K562 (cell line): ENCODE results near the gene TMEM131. TPM values are rescaled to one million over a fixed set of nuclear protein-coding genes. Genes with fewer than 3 reads are reported as not detected.

ENCODE experiments used
- ATAC-seq: fragments of 200-7000 bp; cut with Tn5 transposase; 3 replicates; pipeline ENCODE4 v1.9.1; 2020; ENCODE audit warnings: moderate library complexity
- BruUV-seq: library from RNA; stranded (reverse); fragments of 400-500 nt; replicated peaks from 2 replicates; lab custom pipeline; 2021; lab: Mats Ljungman, UMichigan
- CTCF ChIA-PET: fragments of 300-600 bp; formaldehyde crosslinking; extraction: SDS; loops from one replicate; lab custom pipeline; 2021; ENCODE audit warnings: low intra/inter-chr PET ratio; lab: Yijun Ruan, JAX
- POLR2A ChIA-PET: fragments of 300-600, 350-650 bp; sonication (Branson Sonifier 250); formaldehyde crosslinking; extraction: SDS; loops from one replicate; lab custom pipeline; 2021; ENCODE audit warnings: antibody characterized with exemption, inconsistent platforms; lab: Yijun Ruan, JAX
- DNase-seq, 4 experiments: peaks; one replicate each; pipeline versions ENCODE4 v3.0.0 to v3.0.0-alpha.2; 2011 to 2018; ENCODE audit warnings: low spot score in 3 of 4, mixed read lengths in 3 of 4; ENCODE audit errors: extremely low read depth in 1 of 4
- FAIRE-seq: peaks from 2 replicates; lab custom pipeline; 2011; peaks lifted over from hg19 to GRCh38; lab: Jason Lieb, UNC
- H2AFZ ChIP-seq: 2 replicates; pipeline ENCODE4 v1.6.0; 2011; ENCODE audit warnings: low read depth, low read length, control low read depth, inconsistent platforms
- H3K27ac ChIP-seq: fragments of 200-600 bp; 3 replicates; pipeline ENCODE4 v1.8.0; 2011; ENCODE audit warnings: low read depth, mild to moderate bottlenecking, control low read depth, inconsistent platforms, low read length, moderate library complexity, mixed read lengths; ENCODE audit errors: extremely low read depth
- H3K27me3 ChIP-seq, 2 experiments: fragments of 300-600 bp in 1 of 2; 2 replicates in 1 of 2; 3 replicates in 1 of 2; pipeline versions ENCODE4 v1.6.0 to v1.8.0; 2011; ENCODE audit warnings: inconsistent platforms in 2 of 2, low read length in 2 of 2, mild to moderate bottlenecking in 1 of 2, mixed read lengths in 1 of 2, moderate library complexity in 1 of 2; ENCODE audit not compliant: control insufficient read depth in 2 of 2, insufficient read depth in 2 of 2
- H3K36me3 ChIP-seq: fragments of 300-600 bp; 3 replicates; pipeline ENCODE4 v1.8.0; 2011; ENCODE audit warnings: mild to moderate bottlenecking, low read length, inconsistent platforms; ENCODE audit not compliant: control insufficient read depth, insufficient read depth
- H3K4me1 ChIP-seq, 2 experiments: fragments of 200-600 bp in 1 of 2; replicated peaks in 1 of 2; 2 replicates in 1 of 2; 3 replicates in 1 of 2; pipeline versions ENCODE4 v1.5.1 to v1.8.0; 2011; ENCODE audit warnings: inconsistent platforms in 2 of 2, low read length in 2 of 2, mild to moderate bottlenecking in 1 of 2, mixed read lengths in 1 of 2, moderate library complexity in 1 of 2; ENCODE audit not compliant: control insufficient read depth in 2 of 2, insufficient read depth in 2 of 2
- H3K4me2 ChIP-seq: 2 replicates; pipeline ENCODE4 v1.6.1; 2011; ENCODE audit warnings: low read length, control low read depth, inconsistent platforms, mixed read lengths; ENCODE audit not compliant: insufficient read depth
- H3K4me3 ChIP-seq: fragments of 200-600 bp; sonication (generic), shearing (Covaris generic); 2 replicates; pipeline ENCODE4 v1.5.1; 2016; ENCODE audit warnings: control low read depth, inconsistent platforms
- H3K79me2 ChIP-seq: fragments of 200-600 bp; 3 replicates; pipeline ENCODE4 v1.8.0; 2011; ENCODE audit warnings: low read length, inconsistent platforms; ENCODE audit not compliant: control insufficient read depth, insufficient read depth
- H3K9ac ChIP-seq, 2 experiments: 2 replicates each; pipeline versions ENCODE4 v1.6.0 to v1.6.1; 2011; ENCODE audit warnings: low read depth in 2 of 2, low read length in 2 of 2, control low read depth in 1 of 2, inconsistent platforms in 1 of 2, mild to moderate bottlenecking in 1 of 2, mixed read lengths in 1 of 2; ENCODE audit not compliant: insufficient read depth in 1 of 2
- H3K9me1 ChIP-seq: one replicate; pipeline ENCODE4 v1.6.0; 2011; ENCODE audit warnings: inconsistent platforms, mild to moderate bottlenecking, low read length, moderate library complexity; ENCODE audit not compliant: control insufficient read depth, insufficient read depth
- H3K9me3 ChIP-seq: replicated peaks from 2 replicates; pipeline ENCODE4 v1.5.1; 2011; ENCODE audit warnings: low read depth, low read length, inconsistent platforms; ENCODE audit not compliant: control insufficient read depth, insufficient read depth
- H4K20me1 ChIP-seq: replicated peaks from 2 replicates; pipeline ENCODE4 v1.6.1; 2011; ENCODE audit warnings: low read length, inconsistent platforms, mixed read lengths; ENCODE audit not compliant: control insufficient read depth, insufficient read depth
- ARID1B ChIP-seq: fragments of 450-650 bp; IDR thresholded peaks from 2 replicates; pipeline ENCODE4 v1.6.1; 2016; ENCODE audit warnings: antibody characterized with exemption, mild to moderate bottlenecking, inconsistent platforms
- DIDO1 ChIP-seq: fragments of 450-650 bp; IDR thresholded peaks from 2 replicates; pipeline ENCODE4 v1.6.1; 2016; ENCODE audit warnings: low read depth, missing biosample characterization, missing genetic modification characterization
- POLR3A ChIP-seq: IDR thresholded peaks from 2 replicates; pipeline ENCODE4 v1.6.1; 2011; ENCODE audit warnings: borderline replicate concordance, mild to moderate bottlenecking, moderate library complexity; ENCODE audit not compliant: insufficient read length, insufficient read depth; ENCODE audit errors: extremely low read depth
- TEAD1 ChIP-seq, 2 experiments: fragments of 450-650 bp in 1 of 2; sonication (generic) in 1 of 2; formaldehyde crosslinking; IDR thresholded peaks; 2 replicates each; pipeline versions ENCODE4 v1.4.0 to v1.8.0; 2020 to 2022; ENCODE audit warnings: mild to moderate bottlenecking in 2 of 2, missing genetic modification reagents in 1 of 2
- ZC3H11A ChIP-seq: IDR thresholded peaks from 2 replicates; pipeline ENCODE4 v1.6.1; 2012; ENCODE audit warnings: low read depth, low read length, improper control_type of control experiment
- ZNF311 ChIP-seq: fragments of 250-450 bp; sonication (Bioruptor Pico); IDR thresholded peaks from 2 replicates; pipeline ENCODE4 v1.4.0; 2020; ENCODE audit warnings: mild to moderate bottlenecking, moderate library complexity
- ZNF76 ChIP-seq: fragments of 250-450 bp; sonication (Bioruptor Pico); IDR thresholded peaks from 2 replicates; pipeline ENCODE4 v1.4.0; 2020; ENCODE audit warnings: mild to moderate bottlenecking, moderate library complexity, borderline replicate concordance
- WGBS: fragments of 100-300 bp; shearing (Covaris generic); methylation state at CpG from one replicate; pipeline ENCODE4 v1.1.6; 2016; ENCODE audit warnings: low coverage, mixed read lengths; ENCODE audit not compliant: insufficient coverage; ENCODE audit errors: missing lambda C conversion rate; 5-methylcytosine and 5-hydroxymethylcytosine counted together
- in situ Hi-C: fragments of 300-500 bp; cut with MboI; formaldehyde crosslinking; loops from 4 replicates; pipeline ENCODE4 v1.15.0; 2018; ENCODE audit warnings: inconsistent platforms, mixed read lengths
- intact Hi-C: fragments of 100-400 bp; cut with micrococcal nuclease; formaldehyde crosslinking; loops from 2 replicates; pipeline ENCODE4 v1.14.2; 2022
- polyA plus RNA-seq, 8 experiments: library from polyadenylated mRNA; depleted of rRNA in 4 of 8; stranded (reverse) in 5 of 8; unstranded in 3 of 8; fragments of >200 nt; fragmentation: Nextera tagmentation in 2 of 8; fragmentation: Illumina TruSeq in 1 of 8; extraction: Ambion mirVana in 2 of 8; extraction: Trizol in 1 of 8; gene quantifications; 2 replicates each; pipeline versions ENCODE4 v1.2.1 to v1.2.3, GENCODE V29; 2011 to 2014; ENCODE audit warnings: inconsistent platforms in 1 of 8, missing spikeins in 1 of 8
- total RNA-seq, 7 experiments: library from RNA; depleted of rRNA in 6 of 7; stranded (reverse); fragments of >200 nt in 6 of 7; fragmentation: Illumina TruSeq in 2 of 7; extraction: Trizol in 2 of 7; gene quantifications; 2 replicates each; pipeline versions ENCODE4 v1.2.1 to v1.2.3, GENCODE V29; 2011 to 2021; ENCODE audit warnings: low replicate concordance in 1 of 7
- TF ChIP-seq, protein P1 (sequence below): fragments of 450-650 bp; IDR thresholded peaks from 2 replicates; pipeline ENCODE4 v1.6.1; 2016
- TF ChIP-seq, protein P2 (sequence below): fragments of 200-800 bp; sonication (Bioruptor generic); IDR thresholded peaks from 2 replicates; pipeline ENCODE4 v1.6.1; 2017; ENCODE audit warnings: missing genetic modification characterization, missing compliant biosample characterization

TMEM131 gene
- total and polyA plus RNA-seq, 9 of the 15 experiments (the other 6 are each of a cell fraction or from before 2014, with no cell fraction given): 2.5 to 21.1 (median 12.4) TPM

DNA sequence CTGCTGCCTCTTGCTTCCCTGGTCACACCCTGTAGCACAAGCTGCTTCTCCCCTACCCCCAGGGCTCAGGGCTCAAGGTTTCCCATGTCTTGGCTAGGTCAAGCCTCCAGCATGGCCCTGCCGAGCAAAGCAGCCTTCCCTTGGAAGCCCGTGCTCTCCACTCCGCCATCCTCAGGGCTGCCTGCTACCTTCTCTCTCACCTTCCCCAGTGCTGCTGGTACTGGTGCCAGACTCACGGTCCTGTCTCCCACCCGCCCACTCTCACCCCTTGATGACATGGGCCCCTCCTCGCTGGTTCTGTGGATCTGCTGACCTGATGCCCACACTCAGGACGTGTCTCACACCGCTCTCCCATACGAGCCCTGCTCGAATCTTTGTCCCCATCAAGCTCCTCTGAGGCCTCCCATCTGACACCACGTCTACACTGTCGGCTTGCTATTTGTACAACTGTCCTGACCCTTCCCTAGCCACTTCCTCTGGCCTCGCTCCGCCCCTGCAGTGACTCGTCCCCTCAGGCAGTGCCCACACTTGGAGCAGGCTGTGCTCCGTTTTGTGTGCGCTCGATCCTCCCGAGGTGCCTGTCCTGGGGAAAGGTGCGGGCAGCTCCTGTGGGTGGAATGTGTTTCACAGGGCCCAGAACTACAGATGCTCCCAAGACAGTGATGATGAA lies 232.4 kb downstream of the TMEM131 start:
- Histone ChIP-seq H3K27me3 (no peaks in the 10 kb centered on the region), H3K4me2 (no peak overlapping the region), H3K4me1 (peaks cover 0 to 4% of the 10 kb centered on the region in 2 experiments; a peak in 1 of 5 replicates), H3K36me3 (peaks cover 62% of the 10 kb centered on the region; the same call in 2 of the 3 replicates), H3K9me1 (no peaks in the 10 kb centered on the region), H4K20me1 (no peaks in the 10 kb centered on the region), H3K9me3 (no peaks in the 10 kb centered on the region), H3K27ac (no peak overlapping the region), H3K79me2 (no peaks in the 10 kb centered on the region), H3K4me3 (no peak overlapping the region), H3K9ac (no peak overlapping the region), H2AFZ (no peak overlapping the region)
- ATAC-seq (no peak; the same call in 2 of the 3 replicates), FAIRE-seq (no peak), DNase-seq (no peak)
- 82% methylated on average over 18 of the region's 20 CpGs for WGBS
- no TSS peak for BruUV-seq
- in situ Hi-C loops: no loop called here
- CTCF ChIA-PET: no interaction called here
- intact Hi-C loops: no loop called here
- POLR2A ChIA-PET: interaction anchor here (1.0 to 1.5 kb wide), 2 partner anchors 11 to 12 kb away, joined by 4 read pairs; no protein-coding TSS in a partner anchor
- TF ChIP-seq ZNF311 (CRISPR knock-in tag) (no peak), ZNF76 (CRISPR knock-in tag) (no peak), ARID1B (no peak), DIDO1 (no peak), POLR3A (no peak), ZC3H11A (no peak), TEAD1 (CRISPR knock-in tag; IDR thresholded peaks at IDR 0.05) (no peak)
- TF ChIP-seq, protein P1, sequence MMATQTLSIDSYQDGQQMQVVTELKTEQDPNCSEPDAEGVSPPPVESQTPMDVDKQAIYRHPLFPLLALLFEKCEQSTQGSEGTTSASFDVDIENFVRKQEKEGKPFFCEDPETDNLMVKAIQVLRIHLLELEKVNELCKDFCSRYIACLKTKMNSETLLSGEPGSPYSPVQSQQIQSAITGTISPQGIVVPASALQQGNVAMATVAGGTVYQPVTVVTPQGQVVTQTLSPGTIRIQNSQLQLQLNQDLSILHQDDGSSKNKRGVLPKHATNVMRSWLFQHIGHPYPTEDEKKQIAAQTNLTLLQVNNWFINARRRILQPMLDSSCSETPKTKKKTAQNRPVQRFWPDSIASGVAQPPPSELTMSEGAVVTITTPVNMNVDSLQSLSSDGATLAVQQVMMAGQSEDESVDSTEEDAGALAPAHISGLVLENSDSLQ: no peak
- TF ChIP-seq, protein P2, sequence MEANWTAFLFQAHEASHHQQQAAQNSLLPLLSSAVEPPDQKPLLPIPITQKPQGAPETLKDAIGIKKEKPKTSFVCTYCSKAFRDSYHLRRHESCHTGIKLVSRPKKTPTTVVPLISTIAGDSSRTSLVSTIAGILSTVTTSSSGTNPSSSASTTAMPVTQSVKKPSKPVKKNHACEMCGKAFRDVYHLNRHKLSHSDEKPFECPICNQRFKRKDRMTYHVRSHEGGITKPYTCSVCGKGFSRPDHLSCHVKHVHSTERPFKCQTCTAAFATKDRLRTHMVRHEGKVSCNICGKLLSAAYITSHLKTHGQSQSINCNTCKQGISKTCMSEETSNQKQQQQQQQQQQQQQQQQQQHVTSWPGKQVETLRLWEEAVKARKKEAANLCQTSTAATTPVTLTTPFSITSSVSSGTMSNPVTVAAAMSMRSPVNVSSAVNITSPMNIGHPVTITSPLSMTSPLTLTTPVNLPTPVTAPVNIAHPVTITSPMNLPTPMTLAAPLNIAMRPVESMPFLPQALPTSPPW (CRISPR knock-in tag): no peak
